ENCODE measurements around the gene CELSR1. TPM values are rescaled to one million over a fixed set of nuclear protein-coding genes. Genes with fewer than 3 reads are reported as not detected.

CELSR1 gene
- total RNA-seq, 2 donors from 2014 or later, result 24.4 to 34.1 TPM

DNA sequence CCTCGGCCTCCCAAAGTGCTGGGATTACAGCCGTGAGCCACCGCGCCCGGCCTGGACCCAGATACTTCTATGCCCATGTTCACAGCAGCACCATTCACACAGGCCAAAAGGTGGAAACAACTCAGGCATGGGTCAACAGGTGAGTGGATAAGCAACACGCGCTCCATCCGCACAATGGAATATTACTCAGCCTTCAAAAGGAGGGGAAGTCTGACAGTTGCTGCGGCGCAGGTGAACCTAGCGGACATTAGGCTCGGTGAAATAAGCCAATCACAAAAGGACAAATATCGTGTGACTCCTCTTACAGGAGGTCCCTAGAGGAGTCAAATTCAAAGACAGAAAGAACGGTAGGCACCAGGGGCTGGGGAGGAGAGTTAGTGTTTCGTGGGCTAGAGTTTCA, 154.9 kb downstream of the CELSR1 start:
- no peak overlapping the region for H3K27ac Mint-ChIP-seq
- Histone ChIP-seq H3K9ac (ENCODE audit: extremely low read depth, low read length, poor library complexity, severe bottlenecking) (no peak overlapping the region), H3K36me3 (ENCODE audit: control insufficient read depth, insufficient read depth, low read length) (peaks cover 7% of the 10 kb centered on the region), H3K4me3 (ENCODE audit: low read length) (no peak overlapping the region), H3K9me3 (ENCODE audit: control insufficient read depth, low read length) (no peaks in the 10 kb centered on the region), H3K27ac (ENCODE audit: low read depth, low read length) (no peak overlapping the region), H3K27me3 (ENCODE audit: control insufficient read depth, insufficient read depth, low read length, poor library complexity, severe bottlenecking) (no peaks in the 10 kb centered on the region), H3K4me1 (ENCODE audit: control insufficient read depth, insufficient read depth, low read length) (peaks cover 9% of the 10 kb centered on the region)
- 86 to 90% methylated on average over 15 of the region's 15 CpGs for WGBS, 2 experiments (ENCODE audit: insufficient coverage in 1 of 2, insufficient read length in 1 of 2)
- peaks cover 42% of the 10 kb centered on the region for H3K36me3 Mint-ChIP-seq (ENCODE audit: low read depth)
- peaks cover 26% of the 10 kb centered on the region for H3K4me1 Mint-ChIP-seq
- no peak overlapping the region for H3K4me3 Mint-ChIP-seq
- H3K27me3 Mint-ChIP-seq (ENCODE audit: insufficient read depth), result no peaks in the 10 kb centered on the region
- peaks cover 6% of the 10 kb centered on the region for H3K9me3 Mint-ChIP-seq
- TF ChIP-seq, protein P1, sequence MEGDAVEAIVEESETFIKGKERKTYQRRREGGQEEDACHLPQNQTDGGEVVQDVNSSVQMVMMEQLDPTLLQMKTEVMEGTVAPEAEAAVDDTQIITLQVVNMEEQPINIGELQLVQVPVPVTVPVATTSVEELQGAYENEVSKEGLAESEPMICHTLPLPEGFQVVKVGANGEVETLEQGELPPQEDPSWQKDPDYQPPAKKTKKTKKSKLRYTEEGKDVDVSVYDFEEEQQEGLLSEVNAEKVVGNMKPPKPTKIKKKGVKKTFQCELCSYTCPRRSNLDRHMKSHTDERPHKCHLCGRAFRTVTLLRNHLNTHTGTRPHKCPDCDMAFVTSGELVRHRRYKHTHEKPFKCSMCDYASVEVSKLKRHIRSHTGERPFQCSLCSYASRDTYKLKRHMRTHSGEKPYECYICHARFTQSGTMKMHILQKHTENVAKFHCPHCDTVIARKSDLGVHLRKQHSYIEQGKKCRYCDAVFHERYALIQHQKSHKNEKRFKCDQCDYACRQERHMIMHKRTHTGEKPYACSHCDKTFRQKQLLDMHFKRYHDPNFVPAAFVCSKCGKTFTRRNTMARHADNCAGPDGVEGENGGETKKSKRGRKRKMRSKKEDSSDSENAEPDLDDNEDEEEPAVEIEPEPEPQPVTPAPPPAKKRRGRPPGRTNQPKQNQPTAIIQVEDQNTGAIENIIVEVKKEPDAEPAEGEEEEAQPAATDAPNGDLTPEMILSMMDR (conservative IDR thresholded peaks at IDR 0.05), result no peak
- no peak for DNase-seq

DNA sequence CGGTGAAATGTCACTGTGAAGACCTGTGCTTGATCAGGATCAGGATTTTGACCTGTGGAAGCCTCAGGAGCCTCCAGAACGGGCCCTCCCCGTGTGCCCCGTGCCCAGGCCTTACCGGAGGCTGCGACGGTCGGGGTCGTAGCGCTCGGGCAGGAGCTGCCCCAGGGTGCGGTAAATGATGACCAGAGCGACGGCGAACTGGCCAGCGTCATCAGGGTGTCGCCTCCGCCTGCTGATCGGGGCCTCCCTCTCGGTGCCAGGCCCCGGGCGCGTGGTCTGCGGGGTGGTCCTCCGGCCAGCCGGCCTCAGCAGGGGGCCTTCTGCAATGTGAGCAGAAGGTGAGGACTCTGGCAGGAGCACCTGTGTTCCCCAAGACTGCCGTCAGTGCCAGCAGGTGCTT, 155.7 kb downstream of the CELSR1 start:
- H3K4me1 ChIP-seq (ENCODE audit: control insufficient read depth, insufficient read depth, low read length), result peaks cover 12% of the 10 kb centered on the region
- Mint-ChIP-seq H3K9me3 (peaks cover 9% of the 10 kb centered on the region), H3K36me3 (ENCODE audit: low read depth) (peaks cover 48% of the 10 kb centered on the region), H3K4me1 (peaks cover 33% of the 10 kb centered on the region), H3K27me3 (ENCODE audit: insufficient read depth) (no peaks in the 10 kb centered on the region), H3K27ac (no peak overlapping the region), H3K4me3 (no peak overlapping the region)
- TF ChIP-seq, protein P1 (conservative IDR thresholded peaks at IDR 0.05), result no peak
- H3K9me3 ChIP-seq (ENCODE audit: control insufficient read depth, low read length), result peaks cover 5% of the 10 kb centered on the region
- H3K9ac ChIP-seq (ENCODE audit: extremely low read depth, low read length, poor library complexity, severe bottlenecking), result no peak overlapping the region
- peaks cover 12% of the 10 kb centered on the region for H3K36me3 ChIP-seq (ENCODE audit: control insufficient read depth, insufficient read depth, low read length)
- H3K27me3 ChIP-seq (ENCODE audit: control insufficient read depth, insufficient read depth, low read length, poor library complexity, severe bottlenecking), result no peaks in the 10 kb centered on the region
- H3K27ac ChIP-seq (ENCODE audit: low read depth, low read length), result no peak overlapping the region
- DNase-seq, result no peak
- WGBS, 2 experiments (ENCODE audit: insufficient coverage in 1 of 2, insufficient read length in 1 of 2), result 97 to 98% methylated on average over 18 to 27 of the region's 27 CpGs
- no peak overlapping the region for H3K4me3 ChIP-seq (ENCODE audit: low read length)

DNA sequence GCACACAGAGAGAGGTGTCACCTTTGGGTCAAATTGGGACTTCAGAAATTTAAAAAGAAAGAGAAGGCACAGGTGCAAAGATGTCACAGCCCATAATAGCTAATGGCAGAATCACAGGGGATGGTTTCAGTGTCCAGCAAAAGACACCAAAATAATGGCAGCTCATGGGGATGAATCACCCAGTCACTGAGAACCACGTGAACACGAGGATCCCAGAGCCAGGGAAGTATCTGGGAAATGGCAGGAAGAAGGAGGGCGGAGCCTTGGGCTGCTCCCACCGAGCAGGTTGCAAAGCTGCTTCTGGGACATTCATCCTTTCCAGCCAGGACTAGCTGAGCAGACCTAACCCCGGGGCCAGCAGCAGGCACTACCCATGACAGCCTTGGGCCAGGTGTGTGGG, 156.3 kb downstream of the CELSR1 start:
- Histone ChIP-seq H3K36me3 (ENCODE audit: control insufficient read depth, insufficient read depth, low read length) (peaks cover 18% of the 10 kb centered on the region), H3K27me3 (ENCODE audit: control insufficient read depth, insufficient read depth, low read length, poor library complexity, severe bottlenecking) (no peaks in the 10 kb centered on the region), H3K4me1 (ENCODE audit: control insufficient read depth, insufficient read depth, low read length) (peaks cover 12% of the 10 kb centered on the region), H3K4me3 (ENCODE audit: low read length) (no peak overlapping the region), H3K9me3 (ENCODE audit: control insufficient read depth, low read length) (peaks cover 11% of the 10 kb centered on the region), H3K9ac (ENCODE audit: extremely low read depth, low read length, poor library complexity, severe bottlenecking) (no peak overlapping the region), H3K27ac (ENCODE audit: low read depth, low read length) (no peak overlapping the region)
- H3K27me3 Mint-ChIP-seq (ENCODE audit: insufficient read depth), result no peaks in the 10 kb centered on the region
- H3K4me1 Mint-ChIP-seq, result peaks cover 33% of the 10 kb centered on the region
- WGBS, 2 experiments (ENCODE audit: insufficient coverage in 1 of 2, insufficient read length in 1 of 2), result 80 to 89% methylated on average over 4 to 5 of the region's 5 CpGs
- peaks cover 53% of the 10 kb centered on the region for H3K36me3 Mint-ChIP-seq (ENCODE audit: low read depth)
- no peak overlapping the region for H3K4me3 Mint-ChIP-seq
- no peak for DNase-seq
- H3K27ac Mint-ChIP-seq, result no peak overlapping the region
- peaks cover 13% of the 10 kb centered on the region for H3K9me3 Mint-ChIP-seq
- TF ChIP-seq, protein P1 (conservative IDR thresholded peaks at IDR 0.05), result no peak
